DOHH2 (cell line): ENCODE measurements around the gene NEMP1.

Experiments used
- H3F3A ChIP-seq: fragments of 200-600 bp; sonication (generic), shearing (Covaris generic); 2 replicates; pipeline ENCODE4 v1.6.0; 2016; ENCODE audit warnings: antibody characterized with exemption, mild to moderate bottlenecking; ENCODE audit not compliant: control insufficient read depth, insufficient read depth
- H3K27ac ChIP-seq: fragments of 200-600 bp; sonication (generic); 2 replicates; pipeline ENCODE4 v1.5.1; 2014; ENCODE audit warnings: low read depth, mild to moderate bottlenecking, low read length, moderate library complexity
- H3K27me3 ChIP-seq: fragments of 200-600 bp; sonication (generic); 2 replicates; pipeline ENCODE4 v1.6.1; 2014; ENCODE audit warnings: mild to moderate bottlenecking, low read length, mixed read lengths; ENCODE audit not compliant: control insufficient read depth
- H3K36me3 ChIP-seq: fragments of 200-600 bp; sonication (generic); 2 replicates; pipeline ENCODE4 v1.6.1; 2014; ENCODE audit warnings: mild to moderate bottlenecking, low read length, moderate library complexity, mixed read lengths; ENCODE audit not compliant: control insufficient read depth
- H3K4me1 ChIP-seq: fragments of 200-600 bp; sonication (generic); 2 replicates; pipeline ENCODE4 v1.6.1; 2014; ENCODE audit warnings: mild to moderate bottlenecking, low read length, mixed read lengths; ENCODE audit not compliant: control insufficient read depth
- H3K4me2 ChIP-seq: fragments of 200-600 bp; sonication (generic); 2 replicates; pipeline ENCODE4 v1.6.0; 2014; ENCODE audit warnings: mild to moderate bottlenecking, low read length, moderate library complexity
- H3K4me3 ChIP-seq: fragments of 200-600 bp; sonication (generic); 2 replicates; pipeline ENCODE4 v1.5.1; 2014; ENCODE audit warnings: mild to moderate bottlenecking, low read length, mixed read lengths
- H3K79me2 ChIP-seq: fragments of 200-600 bp; sonication (generic); 2 replicates; pipeline ENCODE4 v1.6.1; 2014; ENCODE audit warnings: mild to moderate bottlenecking, low read length, mixed read lengths; ENCODE audit not compliant: control insufficient read depth
- H3K9me2 ChIP-seq: fragments of 200-600 bp; sonication (generic); replicated peaks from 2 replicates; pipeline ENCODE4 v1.6.1; 2014; ENCODE audit warnings: mild to moderate bottlenecking, low read length, mixed read lengths; ENCODE audit not compliant: control insufficient read depth
- H3K9me3 ChIP-seq: fragments of 200-600 bp; sonication (generic); 2 replicates; pipeline ENCODE4 v1.6.1; 2014; ENCODE audit warnings: antibody characterized with exemption, low read length, mixed read lengths; ENCODE audit not compliant: control insufficient read depth, insufficient read depth
- H4K20me1 ChIP-seq: fragments of 200-600 bp; sonication (generic); 2 replicates; pipeline ENCODE4 v1.6.0; 2014; ENCODE audit warnings: low read depth, mild to moderate bottlenecking, antibody characterized with exemption, low read length, moderate library complexity; ENCODE audit not compliant: control insufficient read depth, insufficient read depth
- EZH2phosphoT487 ChIP-seq: fragments of 200-600 bp; sonication (generic); IDR thresholded peaks from 2 replicates; pipeline ENCODE4 v1.6.1; 2017; ENCODE audit warnings: borderline replicate concordance, mild to moderate bottlenecking, antibody characterized with exemption, low read length, moderate library complexity, mixed read lengths
- TF ChIP-seq, protein P1 (sequence below): fragments of 200-600 bp; sonication (generic); IDR thresholded peaks from one replicate; pipeline ENCODE4 v1.5.1; 2014; ENCODE audit warnings: antibody characterized with exemption, mild to moderate bottlenecking, low read depth, low read length; ENCODE audit not compliant: poor library complexity, severe bottlenecking

NEMP1 gene, protein sequence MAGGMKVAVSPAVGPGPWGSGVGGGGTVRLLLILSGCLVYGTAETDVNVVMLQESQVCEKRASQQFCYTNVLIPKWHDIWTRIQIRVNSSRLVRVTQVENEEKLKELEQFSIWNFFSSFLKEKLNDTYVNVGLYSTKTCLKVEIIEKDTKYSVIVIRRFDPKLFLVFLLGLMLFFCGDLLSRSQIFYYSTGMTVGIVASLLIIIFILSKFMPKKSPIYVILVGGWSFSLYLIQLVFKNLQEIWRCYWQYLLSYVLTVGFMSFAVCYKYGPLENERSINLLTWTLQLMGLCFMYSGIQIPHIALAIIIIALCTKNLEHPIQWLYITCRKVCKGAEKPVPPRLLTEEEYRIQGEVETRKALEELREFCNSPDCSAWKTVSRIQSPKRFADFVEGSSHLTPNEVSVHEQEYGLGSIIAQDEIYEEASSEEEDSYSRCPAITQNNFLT

DNA sequence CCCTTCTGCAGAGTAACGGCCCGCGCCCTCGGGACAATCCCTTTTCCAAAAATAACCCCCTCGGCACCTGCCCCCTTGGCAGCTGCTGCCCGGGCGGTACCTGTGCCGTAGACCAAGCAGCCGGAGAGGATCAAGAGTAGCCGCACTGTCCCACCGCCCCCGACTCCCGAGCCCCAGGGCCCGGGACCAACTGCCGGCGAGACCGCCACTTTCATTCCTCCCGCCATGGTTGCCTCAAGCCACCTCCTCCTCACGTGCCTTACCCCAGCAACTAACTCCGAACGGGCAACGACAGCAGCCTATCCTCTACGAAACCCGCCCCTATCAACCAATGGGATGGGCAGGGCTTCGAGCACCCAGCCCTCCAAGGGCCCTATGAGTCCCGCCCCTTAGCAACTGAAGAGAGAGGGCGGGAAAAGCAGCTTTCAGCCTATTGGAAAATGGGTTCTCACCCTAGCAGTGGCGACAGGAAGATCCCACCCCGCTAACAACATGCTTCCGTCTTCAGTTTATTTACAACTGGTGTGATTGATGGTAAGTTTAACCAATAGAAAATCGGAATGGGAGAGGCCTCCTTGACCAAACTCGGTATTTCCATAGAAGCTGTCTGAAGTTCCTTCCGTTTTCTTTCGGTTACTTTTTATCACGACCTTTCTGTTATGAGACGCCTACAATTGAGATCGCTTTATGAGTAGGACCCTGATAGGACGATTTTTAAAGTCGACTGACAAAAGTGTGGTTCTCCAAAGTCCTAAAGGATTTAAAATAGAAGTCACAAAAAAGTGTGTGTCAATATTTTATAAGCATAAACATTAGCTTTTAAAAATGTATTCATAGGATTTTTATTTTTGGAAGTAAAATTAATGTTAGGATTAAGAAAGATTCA is at the start of gene NEMP1:
NEMP1 (minus strand) TSS at position 273 of the 886 bp plus-strand sequence; CDS start at position 227, 46 bp downstream.
- Histone ChIP-seq H3K79me2 (peaks cover 46% of the 10 kb centered on the region), H3K9me3 (no peaks in the 10 kb centered on the region), H3K9me2 (no peaks in the 10 kb centered on the region), H3K4me3 (peak within 1 kb of the TSS; percentile 90), H4K20me1 (no peaks in the 10 kb centered on the region), H3K4me1 (peaks cover 37% of the 10 kb centered on the region), H3K4me2 (peak within 1 kb of the TSS; percentile 78), H3K36me3 (peaks cover 27% of the 10 kb centered on the region), H3K27me3 (no peaks in the 10 kb centered on the region), H3F3A (peaks cover 10% of the 10 kb centered on the region), H3K27ac (peak within 1 kb of the TSS; percentile 87)
- TF ChIP-seq, protein P1, sequence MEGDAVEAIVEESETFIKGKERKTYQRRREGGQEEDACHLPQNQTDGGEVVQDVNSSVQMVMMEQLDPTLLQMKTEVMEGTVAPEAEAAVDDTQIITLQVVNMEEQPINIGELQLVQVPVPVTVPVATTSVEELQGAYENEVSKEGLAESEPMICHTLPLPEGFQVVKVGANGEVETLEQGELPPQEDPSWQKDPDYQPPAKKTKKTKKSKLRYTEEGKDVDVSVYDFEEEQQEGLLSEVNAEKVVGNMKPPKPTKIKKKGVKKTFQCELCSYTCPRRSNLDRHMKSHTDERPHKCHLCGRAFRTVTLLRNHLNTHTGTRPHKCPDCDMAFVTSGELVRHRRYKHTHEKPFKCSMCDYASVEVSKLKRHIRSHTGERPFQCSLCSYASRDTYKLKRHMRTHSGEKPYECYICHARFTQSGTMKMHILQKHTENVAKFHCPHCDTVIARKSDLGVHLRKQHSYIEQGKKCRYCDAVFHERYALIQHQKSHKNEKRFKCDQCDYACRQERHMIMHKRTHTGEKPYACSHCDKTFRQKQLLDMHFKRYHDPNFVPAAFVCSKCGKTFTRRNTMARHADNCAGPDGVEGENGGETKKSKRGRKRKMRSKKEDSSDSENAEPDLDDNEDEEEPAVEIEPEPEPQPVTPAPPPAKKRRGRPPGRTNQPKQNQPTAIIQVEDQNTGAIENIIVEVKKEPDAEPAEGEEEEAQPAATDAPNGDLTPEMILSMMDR = no peak
- TF ChIP-seq EZH2phosphoT487 = no peak

DNA sequence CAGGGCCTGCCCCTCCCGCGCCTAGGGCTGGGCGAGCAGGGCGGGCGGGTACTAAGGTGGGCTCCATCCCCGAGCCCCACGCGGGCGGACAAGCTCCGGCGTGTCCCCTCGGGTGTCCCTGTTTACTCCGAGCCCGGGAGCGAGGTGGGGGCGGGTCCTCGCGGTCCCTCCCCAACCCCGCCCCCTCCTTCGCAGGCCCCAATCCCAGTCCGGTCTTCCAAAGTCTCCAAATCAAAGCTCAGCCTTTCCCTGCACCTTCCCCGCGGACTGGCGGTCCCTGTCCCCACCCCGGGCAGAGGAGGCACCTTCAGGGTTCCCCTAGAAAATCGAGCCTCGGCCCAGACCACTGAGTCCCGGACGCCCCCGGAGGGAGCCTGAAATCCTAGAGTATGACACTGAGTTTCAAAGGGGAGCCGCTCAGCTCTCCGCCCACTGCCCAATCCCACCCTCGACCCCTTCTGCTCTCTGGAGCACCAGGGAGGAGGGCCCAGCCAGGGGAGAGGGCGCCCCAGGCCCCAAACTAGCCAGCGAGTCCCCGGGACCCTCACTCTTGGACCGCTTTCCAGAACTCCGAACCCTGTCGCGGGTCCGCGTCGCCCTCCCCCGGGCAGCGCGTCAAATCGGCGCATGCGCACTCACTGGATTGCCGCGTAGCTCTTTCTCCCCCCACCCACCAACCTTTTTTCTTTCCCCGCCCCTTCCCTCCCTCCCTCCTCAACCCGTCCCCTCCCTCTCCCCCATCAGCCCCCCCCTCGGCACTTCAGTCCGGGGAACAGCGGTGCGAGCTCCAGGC is 49.3 kb upstream of the NEMP1 start, which contains the start of gene LRP1:
LRP1 (plus strand) TSS at position 758 of the 793 bp plus-strand sequence. CDS start 482 bp downstream, outside the sequence.
- Histone ChIP-seq H3K4me1 (peaks cover 24% of the 10 kb centered on the region), H4K20me1 (no peaks in the 10 kb centered on the region), H3K9me2 (no peaks in the 10 kb centered on the region), H3K4me2 (peak within 1 kb of the TSS; percentile 90), H3K4me3 (peak within 1 kb of the TSS; percentile 80), H3K27ac (no peak within 1 kb of the TSS), H3F3A (peaks cover 3% of the 10 kb centered on the region; the same call in 1 of the 2 replicates), H3K79me2 (no peaks in the 10 kb centered on the region), H3K27me3 (peaks cover 66% of the 10 kb centered on the region), H3K36me3 (no peaks in the 10 kb centered on the region), H3K9me3 (peaks cover 7% of the 10 kb centered on the region; the same call in 1 of the 2 replicates)
- TF ChIP-seq, protein P1 = no peak
- TF ChIP-seq EZH2phosphoT487 = no peak

DNA sequence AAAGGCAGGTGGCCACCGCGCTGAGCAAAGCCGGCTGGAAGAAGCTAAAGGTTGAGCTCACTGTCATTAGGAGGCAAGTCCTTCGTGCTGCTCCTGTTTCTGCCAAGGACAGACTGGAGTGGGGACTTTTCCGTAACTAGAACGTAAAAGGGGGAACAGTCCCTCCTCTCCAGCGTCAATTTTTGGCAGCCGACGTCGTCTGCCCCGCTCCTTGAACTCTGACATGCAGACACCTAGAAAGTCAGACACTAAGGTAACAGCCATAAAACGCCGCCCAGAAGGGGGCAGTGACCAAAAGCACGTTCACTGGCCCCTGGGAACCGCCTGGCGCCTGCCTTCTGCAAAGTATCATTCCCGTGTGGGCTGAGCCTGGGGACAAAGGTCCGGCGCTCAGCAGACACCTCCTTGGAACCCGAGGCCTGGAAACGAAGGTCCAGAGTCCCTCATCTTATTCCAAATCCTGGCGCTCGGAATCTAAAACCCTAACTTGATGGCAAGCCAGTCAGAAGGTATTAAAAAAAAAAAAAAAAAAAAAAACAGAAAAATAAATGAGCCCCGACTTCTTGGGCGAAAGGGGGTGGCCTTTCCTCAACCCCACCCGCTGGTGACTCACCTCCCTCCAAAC is 48.6 kb upstream of the NEMP1 start:
- Histone ChIP-seq H3K27me3 (peaks cover 59% of the 10 kb centered on the region), H3K79me2 (no peaks in the 10 kb centered on the region), H3K4me3 (peak overlapping the region; percentile 80), H3K36me3 (no peaks in the 10 kb centered on the region), H3K9me2 (no peaks in the 10 kb centered on the region), H3F3A (peaks cover 3% of the 10 kb centered on the region; the same call in 1 of the 2 replicates), H3K27ac (no peak overlapping the region), H3K9me3 (peaks cover 7% of the 10 kb centered on the region; the same call in 1 of the 2 replicates), H3K4me1 (peaks cover 24% of the 10 kb centered on the region), H3K4me2 (peak overlapping the region; percentile 90), H4K20me1 (no peaks in the 10 kb centered on the region)
- TF ChIP-seq, protein P1 = peak; percentile 48
- no peak for TF ChIP-seq EZH2phosphoT487
